GM12891 (cell line): ENCODE measurements around the gene ACTN4.

ENCODE experiments used
- POLR2A ChIP-seq: IDR thresholded peaks from 2 replicates; pipeline ENCODE4 v1.6.1; 2011; ENCODE audit warnings: low read depth, low read length, control low read depth
- SPI1 ChIP-seq: IDR thresholded peaks from 2 replicates; pipeline ENCODE4 v1.6.1; 2011; ENCODE audit warnings: low read depth, low read length, control low read depth
- TAF1 ChIP-seq: IDR thresholded peaks from 2 replicates; pipeline ENCODE4 v1.6.1; 2011; ENCODE audit warnings: low read depth, low read length, control low read depth

DNA sequence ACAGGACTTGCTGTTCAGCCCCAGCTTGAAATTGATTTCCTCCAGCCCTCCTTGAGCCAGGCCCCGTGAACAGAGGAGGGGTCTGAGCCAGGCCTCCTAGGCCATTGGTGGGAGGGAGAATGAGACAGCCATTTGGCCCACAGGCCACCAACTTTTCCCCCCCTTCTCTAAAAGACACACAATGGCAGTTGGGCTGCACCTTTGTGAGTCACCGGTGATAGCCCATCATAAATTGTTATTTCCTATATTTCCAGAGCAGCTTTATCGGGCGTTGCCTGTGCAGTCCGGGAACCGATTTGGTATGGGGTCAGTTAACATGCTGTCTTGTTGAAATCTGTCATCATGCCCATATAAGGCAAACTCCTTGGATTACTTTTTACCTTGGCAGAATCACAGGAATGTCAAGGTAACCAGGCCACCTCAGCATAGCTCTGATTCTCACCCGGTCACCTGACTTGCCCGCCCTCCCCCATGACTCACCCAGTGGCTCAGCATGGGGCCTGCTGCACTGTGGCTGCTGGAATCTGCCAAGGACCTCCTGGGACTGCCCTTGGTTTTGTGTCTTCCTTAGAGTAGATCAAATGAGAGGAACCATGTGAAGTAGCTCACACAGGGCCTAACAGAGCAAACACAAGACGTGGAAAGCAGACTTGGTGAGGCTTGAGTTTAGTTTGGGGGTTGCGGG is 36.1 kb downstream of the ACTN4 start:
- TF ChIP-seq POLR2A, result no peak
- no peak for TF ChIP-seq TAF1
- no peak for TF ChIP-seq SPI1
